ENCODE results near the gene SORL1-AS1.

The SORL1-AS1 gene

GRCh38 chr11:121476379-121477032 is 23.7 kb upstream of the SORL1-AS1 start:
- DNase-seq (ENCODE audit: low read depth in 2 of 2) = no peak

GRCh38 chr11:121474680-121475079 is 21.9 kb upstream of the SORL1-AS1 start:
- DNase-seq (ENCODE audit: low read depth in 2 of 2) = no peak

GRCh38 chr11:121473064-121473777 is 20.5 kb upstream of the SORL1-AS1 start:
- DNase-seq (ENCODE audit: low read depth in 2 of 2) = peak in 1 of 2 experiments; percentile 26

GRCh38 chr11:121472312-121472711 is 19.5 kb upstream of the SORL1-AS1 start:
- DNase-seq (ENCODE audit: low read depth in 2 of 2) = no peak

GRCh38 chr11:121471167-121471566 is 18.4 kb upstream of the SORL1-AS1 start:
- DNase-seq (ENCODE audit: low read depth in 2 of 2) = no peak

- no peak for DNase-seq (ENCODE audit: low read depth in 2 of 2)
Measured at GRCh38 chr11:121469910-121470309, 17.1 kb upstream of the SORL1-AS1 start.

GRCh38 chr11:121467965-121468364 is 15.2 kb upstream of the SORL1-AS1 start:
- no peak for DNase-seq (ENCODE audit: low read depth in 2 of 2)

- no peak for DNase-seq (ENCODE audit: low read depth in 2 of 2)
Measured at GRCh38 chr11:121467471-121467870, 14.7 kb upstream of the SORL1-AS1 start.

GRCh38 chr11:121466063-121466794 is 13.5 kb upstream of the SORL1-AS1 start:
- peak; percentile 87 to 88 for DNase-seq (ENCODE audit: low read depth in 2 of 2)

GRCh38 chr11:121465709-121466062 is 12.9 kb upstream of the SORL1-AS1 start:
- DNase-seq (ENCODE audit: low read depth in 2 of 2) = no peak

GRCh38 chr11:121464352-121464946 is 11.7 kb upstream of the SORL1-AS1 start:
- peak; percentile 72 to 77 for DNase-seq (ENCODE audit: low read depth in 2 of 2)

GRCh38 chr11:121463689-121464335 is 11.0 kb upstream of the SORL1-AS1 start:
- no peak for DNase-seq (ENCODE audit: low read depth in 2 of 2)

GRCh38 chr11:121461843-121462242 is 9.1 kb upstream of the SORL1-AS1 start:
- DNase-seq (ENCODE audit: low read depth in 2 of 2) = no peak

- DNase-seq (ENCODE audit: low read depth in 2 of 2) = no peak
Measured at GRCh38 chr11:121460941-121461514, 8.3 kb upstream of the SORL1-AS1 start.

GRCh38 chr11:121459413-121460017 is 6.7 kb upstream of the SORL1-AS1 start:
- no peak for DNase-seq (ENCODE audit: low read depth in 2 of 2)

- no peak for DNase-seq (ENCODE audit: low read depth in 2 of 2)
Measured at GRCh38 chr11:121458551-121458950, 5.8 kb upstream of the SORL1-AS1 start.

GRCh38 chr11:121456816-121457431 is 4.2 kb upstream of the SORL1-AS1 start:
- no peak for DNase-seq (ENCODE audit: low read depth in 2 of 2)

GRCh38 chr11:121456151-121456550 is 3.4 kb upstream of the SORL1-AS1 start:
- no peak for DNase-seq (ENCODE audit: low read depth in 2 of 2)

- no peak for DNase-seq (ENCODE audit: low read depth in 2 of 2)
Measured at GRCh38 chr11:121455115-121455514, 2.3 kb upstream of the SORL1-AS1 start.

- DNase-seq (ENCODE audit: low read depth in 2 of 2) = no peak
Measured at GRCh38 chr11:121453589-121454299, 977 bp upstream of the SORL1-AS1 start.

All from fibroblast of skin of left biceps (primary cell).